ENCODE data around the gene TMCC2.

- no peak for TF ChIP-seq CTCF (IDR thresholded peaks at IDR 0.05 in 8 of 11, conservative IDR thresholded peaks at IDR 0.05 in 3 of 11)
- no peak for TF ChIP-seq POLR2A (IDR thresholded peaks at IDR 0.05)
- TF ChIP-seq POLR2AphosphoS5 (IDR thresholded peaks at IDR 0.05), result no peak
These were observed 43.9 kb upstream of the TMCC2 start for GRCh38 chr1:205183676-205184335.

Data from spleen (tissue), 7 donors.